ENCODE measurements around the gene DYNLT5.
"Not testable (repeated sequence)": the region's sequence is repeated elsewhere in the genome, so short reads cannot be mapped to it uniquely, and the experiment has no call there.

DYNLT5 gene

GRCh38 chr1:66733348-66734017 is 18.8 kb upstream of the DYNLT5 start:
- Histone ChIP-seq H3K4me3 (ENCODE audit: low read depth, low read length) (no peak overlapping the region), H3K4me1 (no peaks in the 10 kb centered on the region), H3K27me3 (ENCODE audit: control insufficient read depth, insufficient read depth, low read length) (no peaks in the 10 kb centered on the region), H3K4me2 (ENCODE audit: low read length) (no peak overlapping the region), H2AFZ (no peak overlapping the region), H3K9me3 (ENCODE audit: control insufficient read depth, low read length) (no peaks in the 10 kb centered on the region), H3K36me3 (ENCODE audit: control insufficient read depth, insufficient read depth, low read length) (no peaks in the 10 kb centered on the region), H3K27ac (no peak overlapping the region), H3K9ac (no peak overlapping the region), H3K79me2 (no peaks in the 10 kb centered on the region)
- TF ChIP-seq, protein P1, sequence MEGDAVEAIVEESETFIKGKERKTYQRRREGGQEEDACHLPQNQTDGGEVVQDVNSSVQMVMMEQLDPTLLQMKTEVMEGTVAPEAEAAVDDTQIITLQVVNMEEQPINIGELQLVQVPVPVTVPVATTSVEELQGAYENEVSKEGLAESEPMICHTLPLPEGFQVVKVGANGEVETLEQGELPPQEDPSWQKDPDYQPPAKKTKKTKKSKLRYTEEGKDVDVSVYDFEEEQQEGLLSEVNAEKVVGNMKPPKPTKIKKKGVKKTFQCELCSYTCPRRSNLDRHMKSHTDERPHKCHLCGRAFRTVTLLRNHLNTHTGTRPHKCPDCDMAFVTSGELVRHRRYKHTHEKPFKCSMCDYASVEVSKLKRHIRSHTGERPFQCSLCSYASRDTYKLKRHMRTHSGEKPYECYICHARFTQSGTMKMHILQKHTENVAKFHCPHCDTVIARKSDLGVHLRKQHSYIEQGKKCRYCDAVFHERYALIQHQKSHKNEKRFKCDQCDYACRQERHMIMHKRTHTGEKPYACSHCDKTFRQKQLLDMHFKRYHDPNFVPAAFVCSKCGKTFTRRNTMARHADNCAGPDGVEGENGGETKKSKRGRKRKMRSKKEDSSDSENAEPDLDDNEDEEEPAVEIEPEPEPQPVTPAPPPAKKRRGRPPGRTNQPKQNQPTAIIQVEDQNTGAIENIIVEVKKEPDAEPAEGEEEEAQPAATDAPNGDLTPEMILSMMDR (IDR thresholded peaks at IDR 0.05), result no peak

- not testable (repeated sequence) for H3K9ac ChIP-seq; H3K4me2 ChIP-seq (ENCODE audit: low read length); H3K9me3 ChIP-seq (ENCODE audit: control insufficient read depth, low read length); H3K27me3 ChIP-seq (ENCODE audit: control insufficient read depth, insufficient read depth, low read length); H3K4me1 ChIP-seq; H3K27ac ChIP-seq; H3K36me3 ChIP-seq (ENCODE audit: control insufficient read depth, insufficient read depth, low read length); H3K4me3 ChIP-seq (ENCODE audit: low read depth, low read length); H3K79me2 ChIP-seq; H2AFZ ChIP-seq
Observed at GRCh38 chr1:66734531-66734930, 17.7 kb upstream of the DYNLT5 start.

DNA sequence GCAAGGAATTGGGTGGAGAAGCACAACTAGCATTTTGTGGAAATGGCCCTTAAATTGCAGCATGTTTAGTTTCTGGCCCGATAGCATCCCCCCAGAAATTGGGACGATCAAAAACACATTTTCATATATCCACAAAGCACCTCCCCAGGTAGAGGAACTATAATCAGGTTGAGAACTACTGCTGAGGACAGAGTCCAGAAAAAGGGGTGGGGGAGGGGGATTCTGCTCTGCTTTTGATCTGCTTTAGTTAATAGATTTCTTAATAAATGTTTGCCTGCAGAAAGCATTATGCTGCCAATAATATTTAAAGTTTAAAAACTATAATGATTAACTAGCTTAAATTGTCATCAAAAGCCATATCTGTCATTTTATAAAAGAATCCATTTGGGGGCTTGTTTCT is 14.4 kb upstream of the DYNLT5 start:
- H3K4me2 ChIP-seq (ENCODE audit: low read length), result no peak overlapping the region
- H3K27me3 ChIP-seq (ENCODE audit: control insufficient read depth, insufficient read depth, low read length), result no peaks in the 10 kb centered on the region
- H2AFZ ChIP-seq, result no peak overlapping the region
- H3K9ac ChIP-seq, result no peak overlapping the region
- no peaks in the 10 kb centered on the region for H3K4me1 ChIP-seq
- no peak overlapping the region for H3K4me3 ChIP-seq (ENCODE audit: low read depth, low read length)
- H3K9me3 ChIP-seq (ENCODE audit: control insufficient read depth, low read length), result no peaks in the 10 kb centered on the region
- no peaks in the 10 kb centered on the region for H3K79me2 ChIP-seq
- H3K27ac ChIP-seq, result no peak overlapping the region
- TF ChIP-seq, protein P1 (IDR thresholded peaks at IDR 0.05), result no peak
- H3K36me3 ChIP-seq (ENCODE audit: control insufficient read depth, insufficient read depth, low read length), result no peaks in the 10 kb centered on the region

- no peak overlapping the region for H2AFZ ChIP-seq
- H3K9me3 ChIP-seq (ENCODE audit: control insufficient read depth, low read length), result no peaks in the 10 kb centered on the region
- no peak overlapping the region for H3K4me2 ChIP-seq (ENCODE audit: low read length)
- H3K4me1 ChIP-seq, result no peaks in the 10 kb centered on the region
- H3K27ac ChIP-seq, result no peak overlapping the region
- H3K79me2 ChIP-seq, result no peaks in the 10 kb centered on the region
- H3K36me3 ChIP-seq (ENCODE audit: control insufficient read depth, insufficient read depth, low read length), result no peaks in the 10 kb centered on the region
- TF ChIP-seq, protein P1 (IDR thresholded peaks at IDR 0.05), result no peak
- H3K4me3 ChIP-seq (ENCODE audit: low read depth, low read length), result no peak overlapping the region
- no peaks in the 10 kb centered on the region for H3K27me3 ChIP-seq (ENCODE audit: control insufficient read depth, insufficient read depth, low read length)
- H3K9ac ChIP-seq, result no peak overlapping the region
Observed at GRCh38 chr1:66739401-66740157, 12.7 kb upstream of the DYNLT5 start.

GRCh38 chr1:66745451-66745850 is 6.8 kb upstream of the DYNLT5 start:
- Histone ChIP-seq H3K79me2 (no peaks in the 10 kb centered on the region), H3K36me3 (ENCODE audit: control insufficient read depth, insufficient read depth, low read length) (no peaks in the 10 kb centered on the region), H3K27me3 (ENCODE audit: control insufficient read depth, insufficient read depth, low read length) (no peaks in the 10 kb centered on the region), H3K9me3 (ENCODE audit: control insufficient read depth, low read length) (no peaks in the 10 kb centered on the region), H3K27ac (no peak overlapping the region), H3K4me3 (ENCODE audit: low read depth, low read length) (no peak overlapping the region), H3K9ac (no peak overlapping the region), H2AFZ (no peak overlapping the region), H3K4me1 (no peaks in the 10 kb centered on the region), H3K4me2 (ENCODE audit: low read length) (no peak overlapping the region)
- TF ChIP-seq, protein P1 (IDR thresholded peaks at IDR 0.05), result no peak

All from parathyroid adenoma (tissue), 2 donors.